Ovary (tissue), 3 donors: ENCODE results near the gene CCDC50.

Source experiments
- CTCF ChIP-seq, 3 donors: fragments of 450-650 bp in 2 of 3; fragments of 200-600 bp in 1 of 3; IDR thresholded peaks; one replicate each; pipeline versions ENCODE4 v1.5.1 to v1.8.0; 2016 to 2022; ENCODE audit warnings: antibody characterized with exemption in 3 of 3, mild to moderate bottlenecking in 1 of 3
- POLR2A ChIP-seq: fragments of 450-650 bp; IDR thresholded peaks from one replicate; pipeline ENCODE4 v1.6.1; 2017; ENCODE audit warnings: antibody characterized with exemption, mild to moderate bottlenecking, moderate library complexity
- donor health status: DM: no; HTN: no; CAD: no.

GRCh38 chr3:191292243-191293015, 36.8 kb upstream of the CCDC50 start:
- TF ChIP-seq CTCF (IDR thresholded peaks at IDR 0.05): no peak
- TF ChIP-seq POLR2A: no peak
